Tibial nerve (tissue), 4 donors: Measurements from ENCODE around the gene DMD.

ENCODE experiments used
- EP300 ChIP-seq, 2 donors: sonication (generic); formaldehyde crosslinking; IDR thresholded peaks; one replicate each; pipeline ENCODE4 v1.6.1; 2017; ENCODE audit warnings: antibody characterized with exemption in 2 of 2, mild to moderate bottlenecking in 1 of 2
- TF ChIP-seq, protein P1 (sequence below), 5 experiments: fragments of 200-600 bp in 3 of 5; fragments of 450-650 bp in 2 of 5; sonication (generic) in 3 of 5; IDR thresholded peaks; one replicate each; pipeline ENCODE4 v1.5.1; 2016 to 2019; ENCODE audit warnings: antibody characterized with exemption in 5 of 5, mild to moderate bottlenecking in 3 of 5, moderate library complexity in 2 of 5

- TF ChIP-seq, protein P1, sequence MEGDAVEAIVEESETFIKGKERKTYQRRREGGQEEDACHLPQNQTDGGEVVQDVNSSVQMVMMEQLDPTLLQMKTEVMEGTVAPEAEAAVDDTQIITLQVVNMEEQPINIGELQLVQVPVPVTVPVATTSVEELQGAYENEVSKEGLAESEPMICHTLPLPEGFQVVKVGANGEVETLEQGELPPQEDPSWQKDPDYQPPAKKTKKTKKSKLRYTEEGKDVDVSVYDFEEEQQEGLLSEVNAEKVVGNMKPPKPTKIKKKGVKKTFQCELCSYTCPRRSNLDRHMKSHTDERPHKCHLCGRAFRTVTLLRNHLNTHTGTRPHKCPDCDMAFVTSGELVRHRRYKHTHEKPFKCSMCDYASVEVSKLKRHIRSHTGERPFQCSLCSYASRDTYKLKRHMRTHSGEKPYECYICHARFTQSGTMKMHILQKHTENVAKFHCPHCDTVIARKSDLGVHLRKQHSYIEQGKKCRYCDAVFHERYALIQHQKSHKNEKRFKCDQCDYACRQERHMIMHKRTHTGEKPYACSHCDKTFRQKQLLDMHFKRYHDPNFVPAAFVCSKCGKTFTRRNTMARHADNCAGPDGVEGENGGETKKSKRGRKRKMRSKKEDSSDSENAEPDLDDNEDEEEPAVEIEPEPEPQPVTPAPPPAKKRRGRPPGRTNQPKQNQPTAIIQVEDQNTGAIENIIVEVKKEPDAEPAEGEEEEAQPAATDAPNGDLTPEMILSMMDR (IDR thresholded peaks at IDR 0.05) = no peak
- TF ChIP-seq EP300 (IDR thresholded peaks at IDR 0.05) = no peak
Observed at GRCh38 chrX:31870267-31870666, 1341.1 kb downstream of the DMD start.
